Left lung (tissue), 10 donors: Measurements from ENCODE around the gene NBAS. TPM values are rescaled to one million over a fixed set of nuclear protein-coding genes. Genes with fewer than 3 reads are reported as not detected.

ENCODE experiments used
- ATAC-seq: fragments of 200-7000 bp; cut with Tn5 transposase; one replicate; pipeline ENCODE4 v1.9.1; 2020; ENCODE audit warnings: moderate library complexity
- DNase-seq, 4 donors: peaks; one replicate each; pipeline ENCODE4 v3.0.0-alpha.2; 2013 to 2020
- H3K27ac ChIP-seq, 2 donors: fragments of 200-600 bp; sonication (generic) in 1 of 2; one replicate each; pipeline versions ENCODE4 v1.5.0 to v1.8.0; 2020 to 2021
- H3K27me3 ChIP-seq, 2 donors: fragments of 200-600 bp; sonication (generic) in 1 of 2; one replicate each; pipeline versions ENCODE4 v1.5.0 to v1.8.0; 2020 to 2021
- H3K36me3 ChIP-seq, 2 donors: fragments of 200-600 bp; sonication (generic) in 1 of 2; one replicate each; pipeline versions ENCODE4 v1.5.0 to v1.8.0; 2020 to 2021
- H3K4me1 ChIP-seq, 2 donors: fragments of 200-600 bp; one replicate each; pipeline ENCODE4 v1.8.0; 2021
- H3K4me3 ChIP-seq, 2 donors: fragments of 200-600 bp; sonication (generic) in 1 of 2; one replicate each; pipeline versions ENCODE4 v1.5.0 to v1.8.0; 2020 to 2021; ENCODE audit warnings: mild to moderate bottlenecking in 1 of 2
- H3K9me3 ChIP-seq, 2 donors: fragments of 200-600 bp; sonication (generic) in 1 of 2; one replicate each; pipeline versions ENCODE4 v1.5.0 to v1.8.0; 2020 to 2021
- CTCF ChIP-seq, 2 donors: fragments of 200-600 bp; sonication (generic) in 1 of 2; IDR thresholded peaks; one replicate each; pipeline versions ENCODE4 v1.5.0 to v1.8.0; 2021; ENCODE audit warnings: antibody characterized with exemption in 2 of 2
- intact Hi-C, 2 donors: fragments of 100-400 bp; cut with DNase I; formaldehyde crosslinking; loops; one replicate each; pipeline versions ENCODE4 v1.11.2 to v1.14.2; 2022
- polyA plus RNA-seq, 6 donors: library from polyadenylated mRNA; unstranded; fragments of 120-200 nt; gene quantifications; one replicate each; pipeline ENCODE4 v1.2.1, GENCODE V29; 2013; ENCODE audit not compliant: insufficient read length in 6 of 6
- total RNA-seq, 2 donors: library from RNA; stranded (reverse); fragmentation: NEBNext Ultra II Directional; extraction: Animal tissue kit (Norgen Biotek cat#: 25700); gene quantifications; one replicate each; pipeline ENCODE4 v1.2.1, GENCODE V29; 2021
- donor health status: DM: no; HTN: yes; CAD: no.
- donor health status: DM: no; HTN: no; CAD: no.

The NBAS gene
- total and polyA plus RNA-seq, 8 donors: 36.6 to 57.4 (median 46.3) TPM

GRCh38 chr2:15126373-15126772, 434.8 kb downstream of the NBAS start:
- Histone ChIP-seq H3K27me3 (no peaks in the 10 kb centered on the region), H3K9me3 (peaks cover 0 to 8% of the 10 kb centered on the region in 2 donors), H3K4me3 (no peak overlapping the region), H3K4me1 (no peaks in the 10 kb centered on the region), H3K27ac (no peak overlapping the region), H3K36me3 (no peaks in the 10 kb centered on the region)
- no peak for TF ChIP-seq CTCF (IDR thresholded peaks at IDR 0.05)
- intact Hi-C loops: no loop called here
- no peak for ATAC-seq
- DNase-seq: no peak

- Histone ChIP-seq H3K4me3 (no peak overlapping the region), H3K36me3 (no peaks in the 10 kb centered on the region), H3K9me3 (peaks cover 0 to 8% of the 10 kb centered on the region in 2 donors), H3K27me3 (no peaks in the 10 kb centered on the region), H3K4me1 (no peaks in the 10 kb centered on the region), H3K27ac (no peak overlapping the region)
- no peak for TF ChIP-seq CTCF (IDR thresholded peaks at IDR 0.05)
- no peak for DNase-seq
- intact Hi-C loops: no loop called here
- no peak for ATAC-seq
These were observed 438.2 kb downstream of the NBAS start for GRCh38 chr2:15122915-15123314.

DNA sequence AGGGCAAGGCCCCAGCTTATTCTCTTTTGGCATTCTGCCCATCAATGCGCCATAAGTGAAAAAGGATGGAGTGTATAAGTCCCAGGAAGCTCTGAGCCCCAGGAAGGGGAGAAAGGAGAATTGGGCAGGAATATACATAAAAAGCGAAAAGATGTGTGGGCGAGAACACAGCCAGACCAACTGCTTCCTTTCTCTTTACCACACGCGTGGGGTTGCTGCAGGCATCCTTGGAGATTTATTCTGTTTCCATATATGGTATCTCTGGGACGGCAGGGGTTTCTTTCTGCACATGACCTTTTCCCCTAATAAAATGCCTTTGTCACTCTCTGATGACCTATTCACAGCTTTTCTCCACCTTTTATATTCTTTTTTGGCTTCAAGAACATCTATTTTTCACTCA, 440.5 kb downstream of the NBAS start:
- DNase-seq: no peak
- H3K4me3 ChIP-seq: no peak overlapping the region
- TF ChIP-seq CTCF (IDR thresholded peaks at IDR 0.05): no peak
- no peaks in the 10 kb centered on the region for H3K36me3 ChIP-seq
- ATAC-seq: no peak
- H3K4me1 ChIP-seq: no peaks in the 10 kb centered on the region
- H3K27me3 ChIP-seq: no peaks in the 10 kb centered on the region
- no peak overlapping the region for H3K27ac ChIP-seq
- peaks cover 0 to 8% of the 10 kb centered on the region in 2 donors for H3K9me3 ChIP-seq
- intact Hi-C loops: no loop called here

DNA sequence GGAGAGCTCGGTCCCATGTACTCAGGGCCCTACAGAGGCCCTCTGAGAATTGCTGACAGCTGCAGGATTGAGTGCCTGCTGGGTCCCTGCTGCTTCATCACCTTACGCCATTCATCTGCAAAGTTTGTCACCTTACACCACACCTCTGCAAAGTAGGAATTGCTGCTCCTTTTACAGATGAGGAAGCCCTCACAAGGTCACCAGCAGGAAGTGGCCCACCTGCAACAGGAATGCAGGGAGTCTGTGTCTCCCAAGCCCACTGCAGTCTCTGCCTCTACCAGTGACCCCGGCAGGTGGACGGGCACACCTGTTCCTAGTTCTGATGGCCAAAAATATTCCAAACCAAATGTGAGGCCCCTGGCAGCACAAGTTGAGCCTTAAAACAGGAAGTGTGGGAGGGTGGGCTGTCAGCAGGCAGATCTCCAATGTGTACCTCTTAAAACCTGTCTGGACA, 441.4 kb downstream of the NBAS start:
- H3K9me3 ChIP-seq: peaks cover 0 to 5% of the 10 kb centered on the region in 2 donors
- no peak overlapping the region for H3K4me3 ChIP-seq
- H3K4me1 ChIP-seq: no peaks in the 10 kb centered on the region
- no peak for TF ChIP-seq CTCF (IDR thresholded peaks at IDR 0.05)
- no peak for DNase-seq
- no peak overlapping the region for H3K27ac ChIP-seq
- no peak for ATAC-seq
- no peaks in the 10 kb centered on the region for H3K36me3 ChIP-seq
- H3K27me3 ChIP-seq: no peaks in the 10 kb centered on the region
- intact Hi-C loops: no loop called here

DNA sequence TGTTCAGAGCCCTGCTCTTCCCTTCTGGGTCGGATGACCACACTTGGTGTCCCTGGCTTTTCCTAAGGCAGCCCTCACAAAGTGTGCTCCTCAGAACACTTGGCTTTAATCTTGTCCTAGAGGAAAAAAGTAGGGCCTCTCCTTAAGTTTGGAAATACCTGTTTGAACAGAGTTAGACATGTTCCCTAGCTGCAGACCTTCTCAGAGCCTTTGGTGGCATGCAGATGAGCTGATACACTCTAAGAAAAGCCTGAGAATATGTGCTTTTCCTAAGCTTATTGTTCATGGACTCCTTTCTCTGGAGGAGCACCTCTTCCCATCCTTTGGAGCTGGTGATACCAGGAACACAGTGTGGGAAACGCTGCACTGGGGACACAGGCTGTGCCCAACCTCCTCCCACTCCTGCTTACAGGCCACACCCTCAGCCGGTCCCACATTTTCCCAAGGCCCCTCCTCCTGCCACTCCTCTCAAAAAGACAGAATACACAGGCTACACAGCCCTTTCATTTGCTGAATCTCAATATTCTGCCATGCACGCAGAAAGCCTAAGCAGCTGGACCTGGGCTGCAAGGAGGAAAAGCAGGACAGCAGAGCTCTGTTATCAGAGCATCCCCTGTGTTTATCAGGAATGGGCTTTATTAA, 443.6 kb downstream of the NBAS start:
- H3K4me3 ChIP-seq: no peak overlapping the region
- no peaks in the 10 kb centered on the region for H3K27me3 ChIP-seq
- no peak for TF ChIP-seq CTCF (IDR thresholded peaks at IDR 0.05)
- intact Hi-C loops: no loop called here
- H3K27ac ChIP-seq: no peak overlapping the region
- no peaks in the 10 kb centered on the region for H3K4me1 ChIP-seq
- ATAC-seq (no peak), DNase-seq (no peak)
- no peaks in the 10 kb centered on the region for H3K36me3 ChIP-seq
- peaks cover 0 to 18% of the 10 kb centered on the region in 2 donors for H3K9me3 ChIP-seq

Other genes with a start within 250 kb of the NBAS start
- gene DDX1, start 30.5 kb upstream of the NBAS start, total RNA-seq: 10 to 100 TPM; 74.2 to 80.3 TPM
- 100 to 1,000 TPM; 113 to 153 (median 136) TPM for gene DDX1, start 30.5 kb upstream of the NBAS start, polyA plus RNA-seq